Frontal cortex (tissue), 4 donors: ENCODE results near the gene DLD. TPM values are rescaled to one million over a fixed set of nuclear protein-coding genes. Genes with fewer than 3 reads are reported as not detected.
"Not testable (repeated sequence)": the region's sequence is repeated elsewhere in the genome, so short reads cannot be mapped to it uniquely, and the experiment has no call there.

Source experiments
- DNase-seq, 2 donors: peaks; one replicate each; pipeline ENCODE4 v3.0.0; 2012; ENCODE audit warnings: low spot score in 2 of 2
- FAIRE-seq: peaks from 2 replicates; lab custom pipeline; 2012; peaks lifted over from hg19 to GRCh38; lab: Jason Lieb, UNC
- total RNA-seq: library from RNA; depleted of rRNA; stranded (reverse); fragments of >200 nt; gene quantifications from one replicate; pipeline ENCODE4 v1.2.3, GENCODE V29; 2014
- donor health status: control.
- donor health status: control.
- donor health status: control.

The DLD gene
- total RNA-seq, 1 donor from 2014 or later: 54.6 TPM

GRCh38 chr7:107909445-107909844, 18.5 kb downstream of the DLD start:
- FAIRE-seq (no peak), DNase-seq (no peak)

- no peak for FAIRE-seq
These were observed 21.0 kb downstream of the DLD start for GRCh38 chr7:107911981-107912380.

GRCh38 chr7:107913851-107914250, 22.9 kb downstream of the DLD start:
- no peak for FAIRE-seq
- DNase-seq: no peak

More at GRCh38 chr7:107911981-107912380, 21.0 kb downstream of the DLD start:
- no peak for DNase-seq

- no peak for DNase-seq
- no peak for FAIRE-seq
These were observed 23.8 kb downstream of the DLD start for GRCh38 chr7:107914831-107915230.

GRCh38 chr7:107915541-107915940, 24.6 kb downstream of the DLD start:
- DNase-seq: no peak
- FAIRE-seq: no peak

GRCh38 chr7:107917763-107918651, 27.0 kb downstream of the DLD start:
- no peak for FAIRE-seq
- no peak for DNase-seq

- FAIRE-seq: no peak
- DNase-seq: no peak
These were observed 28.0 kb downstream of the DLD start for GRCh38 chr7:107918948-107919347.

- FAIRE-seq: no peak
These were observed 29.2 kb downstream of the DLD start for GRCh38 chr7:107920048-107920772.

GRCh38 chr7:107921826-107922225, 30.8 kb downstream of the DLD start:
- FAIRE-seq, DNase-seq: not testable (repeated sequence)

More at GRCh38 chr7:107920048-107920772, 29.2 kb downstream of the DLD start:
- no peak for DNase-seq

GRCh38 chr7:107922886-107923285, 31.9 kb downstream of the DLD start:
- DNase-seq (no peak), FAIRE-seq (no peak)

GRCh38 chr7:107924841-107925504, 34.0 kb downstream of the DLD start:
- DNase-seq: no peak
- FAIRE-seq: no peak

- DNase-seq (no peak), FAIRE-seq (no peak)
These were observed 35.5 kb downstream of the DLD start for GRCh38 chr7:107926481-107926880.

GRCh38 chr7:107931740-107932515, 40.9 kb downstream of the DLD start:
- no peak for DNase-seq
- no peak for FAIRE-seq

- no peak for DNase-seq
- FAIRE-seq: no peak
These were observed 41.8 kb downstream of the DLD start for GRCh38 chr7:107932805-107933204.

- DNase-seq (no peak), FAIRE-seq (no peak)
These were observed 42.5 kb downstream of the DLD start for GRCh38 chr7:107933386-107934013.

- no peak for DNase-seq
- FAIRE-seq: no peak
These were observed 44.2 kb downstream of the DLD start for GRCh38 chr7:107934991-107935770.

GRCh38 chr7:107936312-107936711, 45.3 kb downstream of the DLD start:
- DNase-seq: no peak
- FAIRE-seq: no peak

- FAIRE-seq: no peak
- no peak for DNase-seq
These were observed 46.5 kb downstream of the DLD start for GRCh38 chr7:107937531-107937930.
